PC-3 (cell line): ENCODE measurements around the gene BACE2.
A peak's percentile ranks its signal among the peaks of the same experiment; 100 is the strongest.

ENCODE experiments used
- EZH2 ChIP-seq: fragments of 300-600 bp; sonication (generic); IDR thresholded peaks from one replicate; pipeline ENCODE4 v1.6.1; 2017; ENCODE audit warnings: antibody characterized with exemption, mild to moderate bottlenecking, low read length; ENCODE audit not compliant: unreplicated experiment
- EZH2phosphoT487 ChIP-seq: fragments of 300-600 bp; sonication (generic); IDR thresholded peaks from 2 replicates; pipeline ENCODE4 v1.6.1; 2018; ENCODE audit warnings: mild to moderate bottlenecking, antibody characterized with exemption, low read length, borderline replicate concordance
- TF ChIP-seq, protein P1 (sequence below): fragments of 300-600 bp; sonication (generic); conservative IDR thresholded peaks from 2 replicates; pipeline ENCODE4 v1.5.1; 2017; ENCODE audit warnings: antibody characterized with exemption, low read depth, mild to moderate bottlenecking, low read length

GRCh38 chr21:41170442-41170841 is 2.5 kb downstream of the BACE2 start:
- TF ChIP-seq, protein P1, sequence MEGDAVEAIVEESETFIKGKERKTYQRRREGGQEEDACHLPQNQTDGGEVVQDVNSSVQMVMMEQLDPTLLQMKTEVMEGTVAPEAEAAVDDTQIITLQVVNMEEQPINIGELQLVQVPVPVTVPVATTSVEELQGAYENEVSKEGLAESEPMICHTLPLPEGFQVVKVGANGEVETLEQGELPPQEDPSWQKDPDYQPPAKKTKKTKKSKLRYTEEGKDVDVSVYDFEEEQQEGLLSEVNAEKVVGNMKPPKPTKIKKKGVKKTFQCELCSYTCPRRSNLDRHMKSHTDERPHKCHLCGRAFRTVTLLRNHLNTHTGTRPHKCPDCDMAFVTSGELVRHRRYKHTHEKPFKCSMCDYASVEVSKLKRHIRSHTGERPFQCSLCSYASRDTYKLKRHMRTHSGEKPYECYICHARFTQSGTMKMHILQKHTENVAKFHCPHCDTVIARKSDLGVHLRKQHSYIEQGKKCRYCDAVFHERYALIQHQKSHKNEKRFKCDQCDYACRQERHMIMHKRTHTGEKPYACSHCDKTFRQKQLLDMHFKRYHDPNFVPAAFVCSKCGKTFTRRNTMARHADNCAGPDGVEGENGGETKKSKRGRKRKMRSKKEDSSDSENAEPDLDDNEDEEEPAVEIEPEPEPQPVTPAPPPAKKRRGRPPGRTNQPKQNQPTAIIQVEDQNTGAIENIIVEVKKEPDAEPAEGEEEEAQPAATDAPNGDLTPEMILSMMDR = peak; percentile 86
- TF ChIP-seq EZH2 = no peak
- no peak for TF ChIP-seq EZH2phosphoT487
